Upper lobe of left lung (tissue), 6 donors: ENCODE measurements around the gene ZNF540. TPM values are rescaled to one million over a fixed set of nuclear protein-coding genes. Genes with fewer than 3 reads are reported as not detected.

Experiments used
- ATAC-seq, 2 donors: fragments of 200-7000 bp; cut with Tn5 transposase; one replicate each; pipeline ENCODE4 v1.9.1; 2022; ENCODE audit warnings: mild to moderate bottlenecking in 2 of 2, moderate library complexity in 2 of 2; ENCODE audit not compliant: low FRiP score in 2 of 2
- DNase-seq, 2 donors: peaks; one replicate each; pipeline ENCODE4 v3.0.0-alpha.2; 2019 to 2020
- H3K27ac ChIP-seq, 4 donors: fragments of 200-600 bp; sonication (generic); one replicate each; pipeline ENCODE4 v1.5.1; 2016 to 2019
- H3K27me3 ChIP-seq, 4 donors: fragments of 200-600 bp; sonication (generic); one replicate each; pipeline ENCODE4 v1.5.1; 2017 to 2019
- H3K36me3 ChIP-seq, 4 donors: fragments of 200-600 bp; sonication (generic); one replicate each; pipeline ENCODE4 v1.5.1; 2016 to 2019
- H3K4me1 ChIP-seq, 4 donors: fragments of 200-600 bp; sonication (generic); one replicate each; pipeline ENCODE4 v1.5.1; 2018 to 2019
- H3K4me3 ChIP-seq, 4 donors: fragments of 200-600 bp; sonication (generic); one replicate each; pipeline ENCODE4 v1.5.1; 2017 to 2019; ENCODE audit warnings: mild to moderate bottlenecking in 2 of 4, moderate library complexity in 1 of 4
- H3K9me3 ChIP-seq, 4 donors: fragments of 200-600 bp; sonication (generic); one replicate each; pipeline ENCODE4 v1.5.1; 2018 to 2019
- CTCF ChIP-seq, 6 experiments: fragments of 450-650 bp in 4 of 6; fragments of 200-600 bp in 2 of 6; sonication (generic) in 2 of 6; IDR thresholded peaks; one replicate each; pipeline ENCODE4 v1.5.1; 2016 to 2019; ENCODE audit warnings: antibody characterized with exemption in 6 of 6
- EP300 ChIP-seq, 4 donors: sonication (generic); formaldehyde crosslinking; IDR thresholded peaks; one replicate each; pipeline ENCODE4 v1.5.1; 2017; ENCODE audit warnings: antibody characterized with exemption in 4 of 4, control low read depth in 2 of 4
- POLR2A ChIP-seq, 4 donors: fragments of 450-650 bp; IDR thresholded peaks; one replicate each; pipeline ENCODE4 v1.5.1; 2016 to 2017; ENCODE audit warnings: antibody characterized with exemption in 4 of 4, mild to moderate bottlenecking in 2 of 4
- POLR2AphosphoS5 ChIP-seq, 2 donors: sonication (generic); formaldehyde crosslinking; IDR thresholded peaks; one replicate each; pipeline ENCODE4 v1.5.1; 2017; ENCODE audit warnings: antibody characterized with exemption in 2 of 2
- WGBS, 2 donors: methylation state at CpG; one replicate each; pipeline ENCODE4 v1.1.5; 2017 to 2018; 5-methylcytosine and 5-hydroxymethylcytosine counted together
- total RNA-seq, 6 donors: library from RNA; depleted of rRNA in 4 of 6; stranded (reverse); fragments of >200 nt in 4 of 6; gene quantifications; one replicate each; pipeline versions ENCODE4 v1.1.0 to v1.2.1, GENCODE V29; 2016 to 2021
- donor health status: DM: no; HTN: no; CAD: no; lungs with moderate emphysema.
- donor health status: DM: no; HTN: yes; CAD: no; lungs with severe emphysema.

Gene ZNF540
- total RNA-seq, 6 donors from 2014 or later = 1.7 to 5.3 (median 4.0) TPM

GRCh38 chr19:37635076-37636056, 40.7 kb downstream of the ZNF540 start:
- H3K27ac ChIP-seq = no peak overlapping the region
- H3K4me1 ChIP-seq = no peaks in the 10 kb centered on the region
- DNase-seq (no peak), ATAC-seq (no peak)
- H3K36me3 ChIP-seq = peaks cover 0 to 38% (median 21%) of the 10 kb centered on the region in 4 donors
- H3K4me3 ChIP-seq = no peak overlapping the region
- TF ChIP-seq POLR2A (IDR thresholded peaks at IDR 0.05) (no peak), CTCF (IDR thresholded peaks at IDR 0.05) (no peak)
- H3K27me3 ChIP-seq = no peaks in the 10 kb centered on the region
- WGBS, 2 donors = 97% methylated on average over 11 of the region's 11 CpGs
- H3K9me3 ChIP-seq = peaks cover 77 to 95% (median 91%) of the 10 kb centered on the region in 4 donors

GRCh38 chr19:37654118-37654517, 59.4 kb downstream of the ZNF540 start:
- H3K27me3 ChIP-seq = no peaks in the 10 kb centered on the region
- WGBS, 2 donors = 4 to 8% methylated on average over 5 of the region's 5 CpGs
- DNase-seq (no peak), ATAC-seq (no peak)
- peak overlapping the region; percentile 60 to 87 (median 78) for H3K4me3 ChIP-seq
- peaks cover 0 to 15% (median 10%) of the 10 kb centered on the region in 4 donors for H3K9me3 ChIP-seq
- H3K36me3 ChIP-seq = no peaks in the 10 kb centered on the region
- peak overlapping the region in 3 of 4 donors; percentile 81 to 90 (median 89) for H3K27ac ChIP-seq
- H3K4me1 ChIP-seq = peaks cover 7 to 25% (median 17%) of the 10 kb centered on the region in 4 donors
- no peak for TF ChIP-seq POLR2A (IDR thresholded peaks at IDR 0.05)
- TF ChIP-seq CTCF (IDR thresholded peaks at IDR 0.05) = no peak
- TF ChIP-seq POLR2AphosphoS5 (IDR thresholded peaks at IDR 0.05) = no peak
- TF ChIP-seq EP300 (IDR thresholded peaks at IDR 0.05) = no peak

GRCh38 chr19:37654629-37655300, 60.1 kb downstream of the ZNF540 start:
- ATAC-seq (peak; percentile 74 to 80), DNase-seq (peak in 1 of 2 donors; percentile 39)
- peaks cover 7 to 25% (median 17%) of the 10 kb centered on the region in 4 donors for H3K4me1 ChIP-seq
- H3K4me3 ChIP-seq = peak overlapping the region; percentile 60 to 87 (median 78)
- H3K9me3 ChIP-seq = peaks cover 0 to 11% (median 5%) of the 10 kb centered on the region in 4 donors
- no peaks in the 10 kb centered on the region for H3K27me3 ChIP-seq
- H3K27ac ChIP-seq = peak overlapping the region; percentile 81 to 90 (median 89)
- H3K36me3 ChIP-seq = no peaks in the 10 kb centered on the region
- TF ChIP-seq POLR2AphosphoS5 (IDR thresholded peaks at IDR 0.05) (no peak), CTCF (IDR thresholded peaks at IDR 0.05) (no peak), EP300 (IDR thresholded peaks at IDR 0.05) (no peak)
- 0 to 1% methylated on average over 15 to 32 of the region's 40 CpGs for WGBS, 2 donors

GRCh38 chr19:37655301-37655688, 60.6 kb downstream of the ZNF540 start, which contains the start of gene ZFP30:
TSS of gene ZFP30 (minus strand) at chr19:37655465. CDS start at chr19:37647822, 7,643 bp downstream.
- Histone ChIP-seq H3K27ac (peak within 1 kb of the TSS; percentile 81 to 90 (median 89)), H3K4me1 (peaks cover 7 to 25% (median 17%) of the 10 kb centered on the region in 4 donors), H3K4me3 (peak within 1 kb of the TSS; percentile 60 to 87 (median 78)), H3K27me3 (no peaks in the 10 kb centered on the region), H3K9me3 (peaks cover 0 to 15% (median 6%) of the 10 kb centered on the region in 4 donors), H3K36me3 (no peaks in the 10 kb centered on the region)
- DNase-seq = peak; percentile 82 to 97
- ATAC-seq = peak; percentile 95 to 98
- peak in 1 of 2 donors; percentile 4 for TF ChIP-seq POLR2AphosphoS5 (IDR thresholded peaks at IDR 0.05)
- no peak for TF ChIP-seq CTCF (IDR thresholded peaks at IDR 0.05)
- peak in 1 of 4 donors; percentile 64 for TF ChIP-seq POLR2A (IDR thresholded peaks at IDR 0.05)
- 0% methylated on average over 17 of the region's 34 CpGs; no CpG with 5 or more reads in 1 of the 2 donors for WGBS, 2 donors
